IPS-18c (cell line): ENCODE data around the gene PDGFRA.
A peak's percentile ranks its signal among the peaks of the same experiment; 100 is the strongest.
"Not testable (repeated sequence)": the region's sequence is repeated elsewhere in the genome, so short reads cannot be mapped to it uniquely, and the experiment has no call there.

Source experiments
- H3K4me3 ChIP-seq: 2 replicates; pipeline ENCODE4 v1.7.0; 2013; ENCODE audit warnings: low read depth, mild to moderate bottlenecking, low read length, moderate library complexity; ENCODE audit not compliant: insufficient read depth
- H3K9me3 ChIP-seq: one replicate; pipeline ENCODE4 v1.6.1; 2013; ENCODE audit warnings: mild to moderate bottlenecking, low read length, moderate library complexity; ENCODE audit not compliant: control insufficient read depth, insufficient read depth

Gene PDGFRA

GRCh38 chr4:54225598-54226403, 3.3 kb upstream of the PDGFRA start:
- peak overlapping the region; percentile 50 for H3K4me3 ChIP-seq
- no peaks in the 10 kb centered on the region for H3K9me3 ChIP-seq

- H3K4me3 ChIP-seq = peak overlapping the region; percentile 50
- H3K9me3 ChIP-seq = no peaks in the 10 kb centered on the region
Measured at GRCh38 chr4:54226404-54227255, 2.5 kb upstream of the PDGFRA start.

- H3K4me3 ChIP-seq = peak overlapping the region; percentile 50
- H3K9me3 ChIP-seq = peaks cover under 1% of the 10 kb centered on the region
Measured at GRCh38 chr4:54227256-54228055, 1.6 kb upstream of the PDGFRA start.

GRCh38 chr4:54228056-54228527, 1.0 kb upstream of the PDGFRA start:
- H3K4me3 ChIP-seq = peak overlapping the region; percentile 50

GRCh38 chr4:54228546-54228945, 547 bp upstream of the PDGFRA start:
- H3K4me3 ChIP-seq = peak overlapping the region; percentile 50; the same call in 1 of the 2 replicates
- peaks cover 2% of the 10 kb centered on the region for H3K9me3 ChIP-seq

More at GRCh38 chr4:54228056-54228527, 1.0 kb upstream of the PDGFRA start:
- H3K9me3 ChIP-seq = peaks cover 2% of the 10 kb centered on the region

- peaks cover 2% of the 10 kb centered on the region for H3K9me3 ChIP-seq
- H3K4me3 ChIP-seq = peak overlapping the region; percentile 51
Measured at GRCh38 chr4:54229631-54230483, 764 bp downstream of the PDGFRA start.

- peaks cover 2% of the 10 kb centered on the region for H3K9me3 ChIP-seq
- H3K4me3 ChIP-seq = peak overlapping the region; percentile 51
Measured at GRCh38 chr4:54230484-54231418, 1.7 kb downstream of the PDGFRA start.

- Histone ChIP-seq H3K4me3 (peak overlapping the region; percentile 51; the same call in 1 of the 2 replicates), H3K9me3 (peaks cover 2% of the 10 kb centered on the region)
Measured at GRCh38 chr4:54231419-54231767, 2.3 kb downstream of the PDGFRA start.

- Histone ChIP-seq H3K9me3 (peaks cover 2% of the 10 kb centered on the region), H3K4me3 (peak overlapping the region; percentile 51)
Measured at GRCh38 chr4:54231768-54232688, 2.9 kb downstream of the PDGFRA start.

- peaks cover 5% of the 10 kb centered on the region for H3K9me3 ChIP-seq
- H3K4me3 ChIP-seq = peak overlapping the region; percentile 71
Measured at GRCh38 chr4:54233277-54233696, 4.2 kb downstream of the PDGFRA start.

- peaks cover 5% of the 10 kb centered on the region for H3K9me3 ChIP-seq
- peak overlapping the region; percentile 31; the same call in 1 of the 2 replicates for H3K4me3 ChIP-seq
Measured at GRCh38 chr4:54233697-54234496, 4.8 kb downstream of the PDGFRA start.

GRCh38 chr4:54234497-54235205, 5.6 kb downstream of the PDGFRA start:
- H3K4me3 ChIP-seq = no peak overlapping the region
- peaks cover 7% of the 10 kb centered on the region for H3K9me3 ChIP-seq

GRCh38 chr4:54236316-54236715, 7.2 kb downstream of the PDGFRA start:
- not testable (repeated sequence) for H3K4me3 ChIP-seq
- peaks cover 10% of the 10 kb centered on the region for H3K9me3 ChIP-seq
